Activated CD4-positive, alpha-beta memory T cell treated with anti-CD3 and anti-CD28 coated beads for 36 hours (primary cell): Measurements from ENCODE around the gene ZNF791. TPM values are rescaled to one million over a fixed set of nuclear protein-coding genes. Genes with fewer than 3 reads are reported as not detected.

Experiments
- CTCF ChIA-PET: fragments of 350-600 bp; sonication (Branson Sonifier 250); formaldehyde crosslinking; loops from one replicate; lab custom pipeline; 2021; ENCODE audit warnings: antibody characterized with exemption, inconsistent platforms; lab: Charles Lee
- POLR2A ChIA-PET: fragments of 350-600 bp; sonication (Branson Sonifier 250); formaldehyde crosslinking; loops from one replicate; lab custom pipeline; 2021; ENCODE audit warnings: antibody characterized with exemption; lab: Charles Lee
- DNase-seq: peaks from one replicate; pipeline ENCODE4 v3.0.0-alpha.2; 2020
- H3K27ac Mint-ChIP-seq: one replicate; pipeline ENCODE4 v1.8.0; 2021; ENCODE audit warnings: mixed read lengths
- H3K27me3 Mint-ChIP-seq: one replicate; pipeline ENCODE4 v1.8.0; 2021; ENCODE audit warnings: mixed read lengths
- H3K36me3 Mint-ChIP-seq: one replicate; pipeline ENCODE4 v1.8.0; 2021; ENCODE audit warnings: mixed read lengths
- H3K4me1 Mint-ChIP-seq: one replicate; pipeline ENCODE4 v1.8.0; 2021; ENCODE audit warnings: low read depth, mixed read lengths
- H3K4me3 Mint-ChIP-seq: one replicate; pipeline ENCODE4 v1.8.0; 2021; ENCODE audit warnings: mild to moderate bottlenecking, mixed read lengths
- H3K9me3 Mint-ChIP-seq: one replicate; pipeline ENCODE4 v1.8.0; 2021; ENCODE audit warnings: mixed read lengths
- intact Hi-C: fragments of 100-400 bp; cut with micrococcal nuclease; formaldehyde crosslinking; loops from one replicate; pipeline ENCODE4 v1.15.1; 2023
- total RNA-seq, 2 experiments: library from RNA; stranded (reverse); gene quantifications; one replicate each; pipeline ENCODE4 v1.2.3, GENCODE V29; 2021

Gene ZNF791
- total RNA-seq, 2 experiments from 2014 or later = 18.2 to 19.1 TPM

- ChIA-PET CTCF (interaction anchor here (1.3 kb wide), 1 partner anchor 15 kb away, joined by 4 read pairs; no protein-coding TSS in a partner anchor), POLR2A (no interaction called here)
- no peak overlapping the region for H3K4me3 Mint-ChIP-seq
- no peaks in the 10 kb centered on the region for H3K4me1 Mint-ChIP-seq
- H3K27me3 Mint-ChIP-seq = no peaks in the 10 kb centered on the region
- H3K36me3 Mint-ChIP-seq = peaks cover 44% of the 10 kb centered on the region
- DNase-seq = peak; percentile 46
- no peaks in the 10 kb centered on the region for H3K9me3 Mint-ChIP-seq
- intact Hi-C loops = no loop called here
- H3K27ac Mint-ChIP-seq = no peak overlapping the region
These were observed 46.3 kb downstream of the ZNF791 start for GRCh38 chr19:12656899-12657571.

- ChIA-PET CTCF (interaction anchor here (0.5 to 1.3 kb wide), 3 partner anchors 14 to 20 kb away, joined by 3 to 4 read pairs (median 3); no protein-coding TSS in a partner anchor), POLR2A (no interaction called here)
- Mint-ChIP-seq H3K27me3 (no peaks in the 10 kb centered on the region), H3K9me3 (no peaks in the 10 kb centered on the region), H3K4me1 (no peaks in the 10 kb centered on the region), H3K4me3 (no peak overlapping the region), H3K27ac (no peak overlapping the region), H3K36me3 (peaks cover 45% of the 10 kb centered on the region)
- intact Hi-C loops = no loop called here
- DNase-seq = no peak
These were observed 47.2 kb downstream of the ZNF791 start for GRCh38 chr19:12657966-12658365.

- POLR2A ChIA-PET = no interaction called here
- H3K27me3 Mint-ChIP-seq = no peaks in the 10 kb centered on the region
These were observed 50.3 kb downstream of the ZNF791 start for GRCh38 chr19:12660980-12661379.

GRCh38 chr19:12664406-12665280 is 53.9 kb downstream of the ZNF791 start:
- Mint-ChIP-seq H3K4me1 (peaks cover 40% of the 10 kb centered on the region), H3K4me3 (peak overlapping the region; percentile 87), H3K9me3 (no peaks in the 10 kb centered on the region), H3K36me3 (peaks cover 34% of the 10 kb centered on the region), H3K27ac (peak overlapping the region; percentile 87), H3K27me3 (no peaks in the 10 kb centered on the region)
- ChIA-PET CTCF (interaction anchor here (2.2 kb wide), 1 partner anchor 25 kb away, joined by 18 read pairs; no protein-coding TSS in a partner anchor), POLR2A (interaction anchor here (0.6 kb wide), 1 partner anchor 130 kb away, joined by 3 read pairs; no protein-coding TSS in a partner anchor)
- intact Hi-C loops = no loop called here
- peak; percentile 25 for DNase-seq

More at GRCh38 chr19:12660980-12661379, 50.3 kb downstream of the ZNF791 start:
- Mint-ChIP-seq H3K27ac (no peak overlapping the region), H3K9me3 (no peaks in the 10 kb centered on the region), H3K4me3 (no peak overlapping the region), H3K36me3 (peaks cover 48% of the 10 kb centered on the region), H3K4me1 (peaks cover 17% of the 10 kb centered on the region)
- intact Hi-C loops = no loop called here
- CTCF ChIA-PET = interaction anchor here (0.8 to 1.2 kb wide), 3 partner anchors 11 to 96 kb away, joined by 3 to 6 read pairs (median 3); no protein-coding TSS in a partner anchor
- no peak for DNase-seq

GRCh38 chr19:12665281-12665573 is 54.5 kb downstream of the ZNF791 start:
- ChIA-PET POLR2A (interaction anchor here (1.5 to 2.1 kb wide), 2 partner anchors 16 to 58 kb away, joined by 5 to 9 read pairs; partner anchors contain the start of gene DHPS), CTCF (interaction anchor here (2.2 kb wide), 1 partner anchor 25 kb away, joined by 18 read pairs; no protein-coding TSS in a partner anchor)
- Mint-ChIP-seq H3K36me3 (peaks cover 30% of the 10 kb centered on the region), H3K27me3 (no peaks in the 10 kb centered on the region), H3K4me3 (peak overlapping the region; percentile 87), H3K27ac (peak overlapping the region; percentile 87), H3K4me1 (peaks cover 40% of the 10 kb centered on the region), H3K9me3 (no peaks in the 10 kb centered on the region)
- DNase-seq = peak; percentile 80
- intact Hi-C loops = no loop called here

GRCh38 chr19:12665671-12666264 is 55.0 kb downstream of the ZNF791 start:
- no peaks in the 10 kb centered on the region for H3K27me3 Mint-ChIP-seq
- no peaks in the 10 kb centered on the region for H3K9me3 Mint-ChIP-seq
- ChIA-PET CTCF (interaction anchor here (1.3 to 2.2 kb wide), 3 partner anchors 10 to 102 kb away, joined by 4 to 18 read pairs (median 10); no protein-coding TSS in a partner anchor), POLR2A (interaction anchor here (1.0 to 2.1 kb wide), 7 partner anchors 11 to 126 kb away, joined by 3 to 9 read pairs (median 5); partner anchors contain the start of genes DHPS, JUNB, ZNF490 and ZNF791)
- peaks cover 45% of the 10 kb centered on the region for H3K4me1 Mint-ChIP-seq
- intact Hi-C loops = loop anchor here (1.0 kb wide), 1 partner anchor 25 kb away; no protein-coding TSS in a partner anchor
- H3K36me3 Mint-ChIP-seq = peaks cover 29% of the 10 kb centered on the region
- H3K4me3 Mint-ChIP-seq = peak overlapping the region; percentile 87
- DNase-seq = peak; percentile 41
- peak overlapping the region; percentile 87 for H3K27ac Mint-ChIP-seq

GRCh38 chr19:12666265-12667048 is 55.7 kb downstream of the ZNF791 start, which contains the start of the genes MAN2B1 and WDR83:
MAN2B1 (minus strand) TSS chr19:12666742; CDS start chr19:12666701, 41 bp downstream.
WDR83 (plus strand) TSS chr19:12666807; CDS start chr19:12669791, 2,984 bp downstream.
- CTCF ChIA-PET = interaction anchor here (1.3 to 2.2 kb wide), 3 partner anchors 10 to 103 kb away, joined by 4 to 18 read pairs (median 10); no protein-coding TSS in a partner anchor
- intact Hi-C loops = loop anchor here (1.0 kb wide), 1 partner anchor 26 kb away; no protein-coding TSS in a partner anchor
- no peaks in the 10 kb centered on the region for H3K9me3 Mint-ChIP-seq
- peak; percentile 87 for DNase-seq
- H3K4me1 Mint-ChIP-seq = peaks cover 47% of the 10 kb centered on the region
- POLR2A ChIA-PET = interaction anchor here (1.0 to 2.1 kb wide), 7 partner anchors 10 to 125 kb away, joined by 3 to 9 read pairs (median 5); partner anchors contain the start of genes DHPS, JUNB, ZNF490 and ZNF791
- peaks cover 24% of the 10 kb centered on the region for H3K36me3 Mint-ChIP-seq
- peak within 1 kb of the TSS; percentile 87 for H3K27ac Mint-ChIP-seq
- H3K4me3 Mint-ChIP-seq = peak within 1 kb of the TSS; percentile 87
- H3K27me3 Mint-ChIP-seq = no peaks in the 10 kb centered on the region

GRCh38 chr19:12667731-12668302 is 57.1 kb downstream of the ZNF791 start:
- POLR2A ChIA-PET = interaction anchor here (1.5 kb wide), 1 partner anchor 14 kb away, joined by 11 read pairs; the partner anchor contains the start of gene DHPS
- CTCF ChIA-PET = interaction anchor here (1.8 kb wide), 1 partner anchor 104 kb away, joined by 4 read pairs; no protein-coding TSS in a partner anchor
- intact Hi-C loops = no loop called here
- Mint-ChIP-seq H3K4me1 (peaks cover 52% of the 10 kb centered on the region), H3K27ac (peak overlapping the region; percentile 97), H3K4me3 (peak overlapping the region; percentile 87), H3K9me3 (no peaks in the 10 kb centered on the region), H3K36me3 (peaks cover 31% of the 10 kb centered on the region), H3K27me3 (no peaks in the 10 kb centered on the region)
- no peak for DNase-seq

GRCh38 chr19:12668346-12668745 is 57.6 kb downstream of the ZNF791 start:
- DNase-seq = no peak
- H3K9me3 Mint-ChIP-seq = no peaks in the 10 kb centered on the region
- H3K27ac Mint-ChIP-seq = peak overlapping the region; percentile 97
- intact Hi-C loops = no loop called here
- CTCF ChIA-PET = interaction anchor here (1.0 to 1.1 kb wide), 2 partner anchors 89 to 101 kb away, joined by 3 read pairs; no protein-coding TSS in a partner anchor
- H3K4me3 Mint-ChIP-seq = peak overlapping the region; percentile 87
- H3K36me3 Mint-ChIP-seq = peaks cover 27% of the 10 kb centered on the region
- H3K4me1 Mint-ChIP-seq = peaks cover 52% of the 10 kb centered on the region
- no peaks in the 10 kb centered on the region for H3K27me3 Mint-ChIP-seq
- POLR2A ChIA-PET = interaction anchor here (1.5 kb wide), 1 partner anchor 13 kb away, joined by 11 read pairs; the partner anchor contains the start of gene DHPS

GRCh38 chr19:12668932-12669269 is 58.2 kb downstream of the ZNF791 start:
- POLR2A ChIA-PET = interaction anchor here (1.5 kb wide), 1 partner anchor 13 kb away, joined by 11 read pairs; the partner anchor contains the start of gene DHPS
- H3K36me3 Mint-ChIP-seq = peaks cover 23% of the 10 kb centered on the region
- peak; percentile 80 for DNase-seq

More at GRCh38 chr19:12668932-12669269, 58.2 kb downstream of the ZNF791 start:
- intact Hi-C loops = loop anchor here (1.0 kb wide), 2 partner anchors 12 to 59 kb away; partner anchors contain the start of genes DHPS, ZNF490 and ZNF791
- Mint-ChIP-seq H3K27ac (peak overlapping the region; percentile 97), H3K4me1 (peaks cover 52% of the 10 kb centered on the region), H3K4me3 (peak overlapping the region; percentile 87), H3K27me3 (no peaks in the 10 kb centered on the region), H3K9me3 (no peaks in the 10 kb centered on the region)
- CTCF ChIA-PET = interaction anchor here (0.9 to 2.1 kb wide), 5 partner anchors 29 to 127 kb away, joined by 3 to 8 read pairs (median 3); no protein-coding TSS in a partner anchor
